GM15510 (cell line): Measurements from ENCODE around the gene NEU1.

ENCODE experiments used
- POLR2A ChIP-seq: IDR thresholded peaks from 3 replicates; pipeline ENCODE4 v1.6.1; 2011; ENCODE audit warnings: borderline replicate concordance; ENCODE audit not compliant: insufficient read length; ENCODE audit errors: extremely low read depth

NEU1 gene

DNA sequence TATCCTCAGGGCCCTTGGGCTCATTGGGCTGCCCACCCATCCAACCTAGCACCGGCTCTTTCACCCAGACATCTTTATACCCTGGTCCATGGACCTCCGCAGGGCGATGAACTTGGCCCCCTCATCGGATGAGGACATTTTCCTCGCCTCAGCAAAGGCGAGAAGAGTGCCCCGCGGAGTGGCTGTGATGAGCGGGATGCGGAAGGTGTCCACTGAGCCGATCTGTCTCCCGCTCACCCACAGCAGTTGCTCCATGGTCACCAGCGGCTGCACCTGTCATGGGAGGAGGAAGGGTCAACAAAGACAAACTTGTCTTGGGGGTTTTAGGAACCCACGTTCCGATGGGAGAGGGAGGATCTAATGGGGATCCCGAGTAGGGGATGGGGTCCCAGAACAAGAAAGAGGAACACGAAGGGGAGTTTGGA, 690 bp downstream of the NEU1 start:
- no peak for TF ChIP-seq POLR2A

DNA sequence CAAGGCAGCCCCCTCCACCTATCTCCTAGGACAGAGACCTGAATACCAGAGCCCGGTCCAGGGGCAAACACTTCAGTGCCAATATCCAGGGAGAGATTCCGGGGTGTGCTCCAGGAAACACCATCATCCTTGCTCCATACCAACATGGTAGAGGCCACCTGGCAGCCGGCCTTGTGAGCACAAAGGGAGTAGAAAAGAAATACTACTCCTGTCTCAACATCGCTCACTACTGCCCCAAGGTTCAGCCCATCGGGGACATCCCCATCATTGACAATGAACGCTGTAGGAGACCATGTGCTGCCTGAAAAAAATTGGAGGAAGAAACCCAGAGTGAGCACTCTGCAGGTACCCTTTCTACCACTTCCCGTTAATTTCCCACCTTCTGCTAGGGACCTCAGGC, 1.5 kb downstream of the NEU1 start:
- TF ChIP-seq POLR2A: no peak

DNA sequence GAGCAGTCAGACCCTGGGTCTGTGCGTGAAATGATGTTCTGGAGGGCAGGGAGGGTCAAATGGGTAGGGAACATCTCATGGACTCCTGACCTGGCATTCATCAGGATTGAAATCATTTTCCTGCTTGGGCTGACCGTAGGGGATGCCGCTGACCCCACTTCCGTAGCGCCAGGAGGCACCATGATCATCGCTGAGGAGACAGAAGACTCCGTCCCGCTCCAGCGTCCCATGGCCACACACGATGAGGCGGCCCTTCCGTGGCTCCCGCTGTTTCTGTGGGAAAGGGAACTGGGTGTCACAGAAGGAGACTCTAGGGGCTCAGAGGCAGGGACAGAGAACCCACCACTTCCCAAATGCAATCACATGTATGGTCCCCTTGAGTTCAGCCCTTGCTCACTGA, 2.3 kb downstream of the NEU1 start:
- no peak for TF ChIP-seq POLR2A

DNA sequence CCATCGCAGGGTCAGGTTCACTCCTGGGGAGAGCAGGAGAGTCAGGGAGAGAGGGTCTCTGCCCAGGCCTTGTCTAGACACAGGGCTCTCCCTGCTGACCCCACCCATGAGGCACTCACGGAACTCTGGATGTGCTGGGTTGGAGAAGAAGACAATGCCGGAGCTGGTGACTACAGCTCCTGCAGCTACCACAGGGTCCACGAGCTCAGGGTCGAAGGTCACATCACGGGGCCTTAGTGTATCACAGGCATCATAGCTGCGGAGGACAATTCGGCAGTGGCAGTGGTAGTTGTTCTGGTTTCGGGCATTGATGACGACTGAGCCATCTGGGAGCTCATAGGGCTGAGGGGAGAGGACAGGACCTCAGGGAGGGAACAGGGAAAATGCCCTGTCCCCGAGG, 2.7 kb downstream of the NEU1 start:
- TF ChIP-seq POLR2A: no peak

DNA sequence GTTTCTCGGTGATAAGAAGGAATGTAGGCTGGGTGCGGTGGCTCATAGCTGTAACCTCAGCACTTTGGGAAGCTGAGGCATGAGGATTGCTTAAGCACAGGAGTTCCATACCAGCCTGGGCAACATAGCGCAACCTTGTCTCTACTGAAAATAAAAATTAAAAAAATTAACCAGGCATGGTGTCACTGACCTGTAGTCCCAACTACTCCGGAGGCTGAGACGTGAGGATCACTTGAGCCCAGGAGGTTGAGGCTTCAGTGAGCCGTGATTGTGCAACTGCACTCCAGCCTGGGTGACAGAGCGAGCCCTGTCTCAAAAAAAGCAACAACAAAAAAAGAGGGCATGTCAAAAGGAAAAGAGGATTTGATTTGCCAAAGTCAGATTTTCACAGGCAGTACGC, 3.9 kb downstream of the NEU1 start:
- no peak for TF ChIP-seq POLR2A

DNA sequence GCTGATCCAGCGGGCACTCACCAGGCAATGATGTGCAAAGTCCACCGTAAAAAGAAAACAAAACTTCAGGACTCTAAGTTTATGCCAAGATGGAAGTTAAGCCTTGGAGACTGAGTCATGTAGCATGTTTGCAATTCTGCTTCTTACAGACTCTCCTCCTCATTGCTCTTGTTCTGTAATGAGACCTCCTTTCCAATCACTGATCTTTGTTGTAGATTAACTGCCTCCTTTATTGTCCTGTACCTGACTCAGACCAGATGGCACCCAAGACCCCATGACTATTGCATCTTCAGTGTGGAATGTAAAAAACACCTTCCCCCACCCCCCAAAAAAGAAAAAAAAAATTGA, 11.2 kb downstream of the NEU1 start:
- no peak for TF ChIP-seq POLR2A

DNA sequence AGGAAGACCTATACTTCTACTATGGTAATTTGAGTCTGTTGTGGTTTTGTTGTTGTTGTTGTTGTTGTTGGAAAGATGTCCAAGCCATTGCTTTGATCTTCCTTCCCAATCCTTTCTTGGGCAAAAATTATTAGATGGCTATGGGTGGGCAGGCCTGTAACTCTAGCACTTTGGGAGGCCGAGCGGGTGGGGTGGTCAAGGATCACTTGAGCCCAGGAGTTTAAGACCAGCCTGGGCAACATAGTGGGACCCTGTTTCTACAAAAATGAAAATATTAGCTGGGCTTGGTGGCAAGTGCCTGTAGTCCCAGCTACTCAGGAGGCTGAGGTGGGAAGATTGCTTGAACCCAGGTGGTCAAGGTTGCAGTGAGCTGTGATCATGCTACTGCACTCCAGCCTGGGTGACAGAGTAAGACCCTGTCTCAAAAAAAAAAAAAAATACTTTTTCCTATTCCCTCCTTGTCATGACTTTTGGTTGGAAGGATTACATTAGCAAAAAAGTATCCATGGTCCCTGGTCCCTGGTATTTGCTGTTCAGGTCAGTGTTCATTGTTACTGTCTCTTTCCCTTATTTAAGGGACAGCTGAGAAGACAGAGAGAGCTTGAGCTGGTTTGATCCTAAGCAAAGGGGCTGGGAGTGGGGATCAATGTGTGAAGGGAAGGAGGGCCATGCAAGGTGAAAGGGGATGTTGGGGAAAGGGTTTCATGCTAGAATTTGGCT, 11.7 kb downstream of the NEU1 start:
- no peak for TF ChIP-seq POLR2A

DNA sequence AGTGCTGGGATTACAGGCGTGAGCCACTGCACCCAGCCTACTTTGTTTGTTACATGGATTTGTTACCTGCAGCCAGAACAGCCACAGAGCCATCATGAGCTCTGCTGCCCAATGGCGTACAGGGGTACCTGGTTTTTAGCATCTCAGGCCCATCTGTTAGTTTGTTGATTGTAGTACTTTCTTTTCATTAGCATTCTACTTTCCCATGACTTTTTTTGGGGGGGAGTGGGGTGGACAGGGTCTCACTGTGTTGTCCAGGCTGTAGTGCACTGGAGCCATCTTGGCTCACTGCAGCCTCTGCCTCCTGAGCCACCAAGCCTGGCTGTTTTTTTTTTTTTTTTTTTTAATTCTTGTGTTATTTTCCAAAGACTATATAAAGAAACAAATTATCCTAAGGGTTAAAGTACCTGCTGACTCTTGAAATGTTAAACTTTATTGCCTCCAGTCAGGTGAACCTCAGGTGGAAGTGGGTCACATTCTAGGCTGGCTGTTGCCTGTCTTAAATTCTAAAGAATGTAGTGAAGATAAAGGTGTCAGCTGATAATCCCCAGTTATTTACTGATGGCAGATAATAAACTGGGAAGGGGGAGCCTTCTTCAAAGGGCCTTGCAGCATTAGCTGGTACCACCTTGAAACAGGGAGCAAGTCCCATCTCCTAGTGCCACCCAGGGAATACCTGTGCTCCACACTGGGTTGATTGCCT, 15.2 kb downstream of the NEU1 start:
- TF ChIP-seq POLR2A: no peak

DNA sequence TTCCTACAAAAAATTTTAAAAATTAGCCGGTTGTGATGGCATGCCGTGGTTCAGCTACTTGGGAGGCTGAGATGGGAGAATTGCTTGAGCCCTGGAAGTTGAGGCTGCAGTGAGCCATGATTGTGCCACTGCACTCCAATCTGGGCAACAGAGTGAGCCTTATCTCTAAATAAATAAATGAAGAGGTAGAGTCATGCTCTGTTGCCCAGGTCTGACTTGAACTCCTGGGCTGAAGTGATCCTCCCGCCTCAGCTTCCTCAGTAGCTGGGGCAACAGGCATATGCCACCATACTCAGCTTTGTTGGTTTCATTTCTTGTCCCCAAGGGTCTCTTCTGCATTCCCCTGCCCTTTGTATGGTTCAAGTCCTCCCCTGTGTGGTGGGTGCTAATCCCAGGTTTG, 18.1 kb downstream of the NEU1 start:
- TF ChIP-seq POLR2A: no peak

DNA sequence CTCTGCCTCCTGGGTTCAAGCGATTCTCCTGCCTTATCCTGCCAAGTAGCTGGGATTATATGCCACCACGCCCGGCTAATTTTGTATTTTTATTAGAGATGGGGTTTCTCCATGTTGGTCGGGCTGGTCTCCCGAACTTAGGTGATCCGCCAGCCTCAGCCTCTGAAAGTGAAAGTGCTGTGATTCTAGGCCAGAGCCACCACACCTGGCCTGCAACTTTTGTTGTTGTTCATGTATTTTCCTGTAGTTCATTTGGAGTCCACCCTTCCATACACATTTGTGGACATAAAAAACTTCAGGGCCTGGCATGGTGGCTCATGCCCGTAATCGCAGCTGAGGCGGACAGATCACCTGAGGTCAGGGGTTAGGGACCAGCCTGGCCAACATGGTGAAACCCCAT, 20.6 kb downstream of the NEU1 start:
- TF ChIP-seq POLR2A: no peak

DNA sequence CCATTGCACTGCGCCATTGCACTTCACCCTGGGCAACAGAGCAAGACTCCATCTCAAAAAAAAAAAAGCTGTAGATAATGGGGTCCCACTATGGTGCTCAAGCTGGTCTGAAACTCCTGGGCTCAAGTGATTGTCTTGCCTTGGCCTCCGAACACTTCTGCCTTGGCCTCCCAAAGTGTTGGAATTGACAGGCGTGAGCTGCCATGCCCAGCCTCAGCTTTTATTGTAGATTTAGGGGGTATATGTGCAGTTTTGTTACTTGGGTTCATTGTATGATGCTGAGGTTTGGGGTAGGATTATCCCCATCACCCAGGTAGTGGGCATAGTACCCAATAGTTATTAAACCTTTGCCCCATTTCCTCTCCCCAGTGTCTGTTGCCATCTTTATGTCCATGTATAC, 23.7 kb downstream of the NEU1 start:
- TF ChIP-seq POLR2A: no peak

DNA sequence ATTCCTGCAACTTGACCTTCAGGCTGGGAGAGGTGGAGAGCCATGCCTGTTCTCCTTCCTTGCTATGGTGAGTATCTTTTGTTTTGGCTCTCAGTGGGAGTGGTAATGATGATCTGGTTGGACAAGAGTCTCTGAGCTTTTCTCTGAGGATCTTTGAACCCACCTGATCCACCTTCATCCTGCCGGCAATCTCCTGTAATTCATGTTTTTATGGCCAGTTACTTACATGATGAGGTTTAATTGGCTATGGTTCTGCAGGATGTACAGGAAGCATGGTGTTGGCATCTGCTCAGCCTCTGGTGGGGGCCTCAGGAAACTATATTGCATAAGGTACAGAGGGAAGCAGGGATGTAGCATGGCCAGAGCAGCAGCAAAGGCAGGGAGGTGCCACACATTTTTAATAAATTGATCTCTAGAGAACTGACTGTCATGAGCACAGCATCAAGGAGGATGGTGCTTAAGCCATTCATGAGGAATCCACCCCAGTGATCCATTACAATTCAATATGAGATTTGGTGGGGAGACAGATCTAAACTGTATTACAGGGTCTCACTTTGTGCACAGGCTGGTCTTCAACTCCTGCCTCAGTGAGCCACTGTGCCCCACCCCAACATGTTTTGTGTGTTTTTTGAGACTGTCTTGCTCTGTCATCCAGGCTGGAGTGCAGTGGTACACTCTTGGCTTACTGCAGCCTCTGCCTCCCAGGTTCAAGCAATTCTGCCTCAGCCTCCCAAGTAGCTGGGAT, 25.1 kb downstream of the NEU1 start:
- no peak for TF ChIP-seq POLR2A

DNA sequence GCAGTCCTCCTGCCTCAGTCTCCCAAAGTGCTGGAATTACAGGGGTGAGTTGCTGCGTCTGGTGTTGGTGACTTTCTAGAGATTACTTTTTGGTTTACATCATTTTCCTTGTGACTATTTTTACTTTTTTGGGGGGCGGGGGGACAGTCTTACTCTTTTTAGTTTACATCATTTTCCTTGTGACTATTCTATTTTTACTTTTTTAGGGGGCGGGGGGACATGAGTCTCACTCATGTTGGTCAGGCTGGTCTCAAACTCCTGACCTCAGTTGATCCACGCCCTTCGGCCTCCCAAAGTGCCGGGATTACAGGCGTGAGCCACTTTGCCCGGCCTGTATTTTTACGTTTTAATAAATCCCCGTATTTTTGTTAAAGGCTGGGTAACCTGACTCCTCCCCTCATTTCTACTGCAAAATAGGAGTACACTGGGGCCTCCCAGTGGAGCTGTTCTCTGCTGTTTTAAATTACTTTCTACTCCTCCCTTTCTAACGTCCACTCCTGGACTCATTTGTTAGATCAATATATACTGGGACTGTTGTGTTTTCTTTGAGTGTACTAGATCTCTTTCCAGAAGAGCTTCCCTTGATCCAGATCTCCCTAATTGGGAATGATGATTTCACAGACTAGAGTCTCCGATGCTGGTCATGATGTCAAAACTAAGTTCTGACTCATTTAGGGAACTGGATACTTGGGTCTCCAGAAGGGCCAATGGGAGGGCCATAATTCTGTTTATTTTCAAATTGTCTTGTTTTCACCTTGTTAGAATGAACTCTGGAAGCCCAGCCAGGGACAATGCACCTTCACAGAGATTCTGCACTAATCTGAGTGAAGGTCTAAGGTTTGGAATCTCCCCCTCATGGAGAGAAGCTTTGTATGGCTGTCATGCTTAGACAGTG, 25.9 kb downstream of the NEU1 start:
- TF ChIP-seq POLR2A: no peak

DNA sequence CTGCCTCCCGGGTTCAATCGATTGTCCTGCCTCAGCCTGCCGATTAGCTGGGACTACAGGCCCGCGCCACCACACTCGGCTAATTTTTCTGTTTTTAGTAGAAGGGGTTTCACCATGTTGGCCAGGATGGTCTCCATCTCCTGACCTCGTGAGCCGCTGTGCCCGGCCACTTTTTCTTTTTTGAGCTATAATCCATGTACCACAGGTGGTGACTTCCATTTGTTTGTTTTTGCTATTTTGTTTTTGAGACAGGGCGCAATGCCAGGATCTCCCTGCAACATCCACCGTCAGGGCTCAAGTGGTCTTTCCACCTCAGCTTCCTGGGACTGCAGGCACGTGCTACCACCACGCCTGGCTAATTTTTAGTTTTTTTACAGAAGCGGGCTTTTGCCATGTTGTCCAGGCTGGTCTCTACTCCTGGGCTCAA, 26.6 kb downstream of the NEU1 start:
- no peak for TF ChIP-seq POLR2A
